GM12878 (cell line): ENCODE data around the gene EYS. TPM values are rescaled to one million over a fixed set of nuclear protein-coding genes. Genes with fewer than 3 reads are reported as not detected.

Source experiments
- ATAC-seq: fragments of 200-7000 bp; cut with Tn5 transposase; 3 replicates; pipeline ENCODE4 v1.9.1; 2020; ENCODE audit warnings: mild to moderate bottlenecking, moderate library complexity
- BruUV-seq: library from RNA; stranded (reverse); fragments of 400-500 nt; replicated peaks from 2 replicates; lab custom pipeline; 2021; lab: Mats Ljungman, UMichigan
- CTCF ChIA-PET: fragments of 300-600 bp; sonication (Branson Sonifier 250); formaldehyde crosslinking; extraction: SDS; loops from one replicate; lab custom pipeline; 2021; ENCODE audit warnings: inconsistent platforms; lab: Yijun Ruan, JAX
- POLR2A ChIA-PET: fragments of 350-600 bp; formaldehyde crosslinking; extraction: SDS; loops from one replicate; lab custom pipeline; 2021; ENCODE audit warnings: inconsistent platforms; lab: Charles Lee
- RAD21 ChIA-PET: fragments of 300-600 bp; sonication (Branson Sonifier 250); formaldehyde crosslinking; loops from one replicate; lab custom pipeline; 2023; ENCODE audit warnings: antibody characterized with exemption; ENCODE audit not compliant: unreplicated experiment; lab: Charles Lee
- SMC1A ChIA-PET: fragments of 300-600 bp; sonication (Branson Sonifier 250); formaldehyde crosslinking; loops from one replicate; lab custom pipeline; 2023; ENCODE audit not compliant: unreplicated experiment, uncharacterized antibody; lab: Charles Lee
- DNase-seq: peaks from one replicate; pipeline ENCODE4 v3.0.0-alpha.2; 2011; ENCODE audit warnings: low read depth, low spot score
- FAIRE-seq: peaks from 3 replicates; lab custom pipeline; 2011; peaks lifted over from hg19 to GRCh38; lab: Jason Lieb, UNC
- H2AFZ ChIP-seq: 2 replicates; pipeline ENCODE4 v1.6.0; 2011; ENCODE audit warnings: low read depth, low read length, control low read depth; ENCODE audit not compliant: control insufficient read depth
- H3K27ac ChIP-seq: 2 replicates; pipeline ENCODE4 v1.5.1; 2011; ENCODE audit warnings: control low read depth; ENCODE audit not compliant: control insufficient read depth, insufficient read depth
- H3K27me3 ChIP-seq, 2 experiments: replicated peaks in 1 of 2; 2 replicates each; pipeline versions ENCODE4 v1.6.0 to v1.6.1; 2011; ENCODE audit warnings: low read length in 1 of 2; ENCODE audit not compliant: control insufficient read depth in 2 of 2, insufficient read depth in 2 of 2
- H3K36me3 ChIP-seq, 2 experiments: 2 replicates each; pipeline ENCODE4 v1.5.1; 2011; ENCODE audit warnings: low read length in 1 of 2; ENCODE audit not compliant: control insufficient read depth in 2 of 2, insufficient read depth in 2 of 2
- H3K4me1 ChIP-seq: 2 replicates; pipeline ENCODE4 v1.6.1; 2011; ENCODE audit warnings: mild to moderate bottlenecking, low read length, moderate library complexity, mixed read lengths; ENCODE audit not compliant: control insufficient read depth, insufficient read depth
- H3K4me2 ChIP-seq: 2 replicates; pipeline ENCODE4 v1.6.0; 2011; ENCODE audit warnings: control low read depth; ENCODE audit not compliant: control insufficient read depth, insufficient read depth
- H3K4me3 ChIP-seq: fragments of 200-600 bp; sonication (generic); 2 replicates; pipeline ENCODE4 v1.5.1; 2016
- H3K79me2 ChIP-seq: 2 replicates; pipeline ENCODE4 v1.6.0; 2011; ENCODE audit warnings: low read length; ENCODE audit not compliant: control insufficient read depth, insufficient read depth
- H3K9ac ChIP-seq: 2 replicates; pipeline ENCODE4 v1.8.0; 2011; ENCODE audit warnings: low read length, control low read depth, mixed read lengths; ENCODE audit not compliant: control insufficient read depth, insufficient read depth
- H3K9me3 ChIP-seq: replicated peaks from 3 replicates; pipeline ENCODE4 v1.5.1; 2011; ENCODE audit warnings: mild to moderate bottlenecking, low read length; ENCODE audit not compliant: control insufficient read depth, insufficient read depth
- H4K20me1 ChIP-seq: 2 replicates; pipeline ENCODE4 v1.6.0; 2011; ENCODE audit not compliant: control insufficient read depth, insufficient read depth
- KDM1A ChIP-seq: fragments of 200-600 bp; sonication (generic); IDR thresholded peaks from 2 replicates; pipeline ENCODE4 v1.6.1; 2016; ENCODE audit warnings: borderline replicate concordance
- MYB ChIP-seq: fragments of 150-350 bp; IDR thresholded peaks from 2 replicates; pipeline ENCODE4 v1.6.1; 2014; ENCODE audit warnings: mild to moderate bottlenecking, low read depth, low read length, borderline replicate concordance
- POU2F2 ChIP-seq: IDR thresholded peaks from 3 replicates; pipeline ENCODE4 v1.6.1; 2011; ENCODE audit warnings: low read depth, mild to moderate bottlenecking, low read length, borderline replicate concordance
- SMAD5 ChIP-seq: IDR thresholded peaks from 2 replicates; pipeline ENCODE4 v1.6.1; 2016; ENCODE audit warnings: antibody characterized with exemption, low read depth
- SRF ChIP-seq, 2 experiments: IDR thresholded peaks; 2 replicates each; pipeline ENCODE4 v1.6.1; 2011; ENCODE audit warnings: low read depth in 2 of 2, low read length in 2 of 2, mild to moderate bottlenecking in 1 of 2, moderate library complexity in 1 of 2
- TBL1XR1 ChIP-seq: IDR thresholded peaks from 2 replicates; pipeline ENCODE4 v1.6.1; 2012; ENCODE audit warnings: low read depth, low read length, improper control_type of control experiment
- WGBS: methylation state at CpG from one replicate; pipeline ENCODE4 v1.1.6; 2016; ENCODE audit warnings: low lambda C conversion rate; ENCODE audit not compliant: insufficient replicate concordance, insufficient coverage; ENCODE audit errors: missing lambda C conversion rate; 5-methylcytosine and 5-hydroxymethylcytosine counted together
- in situ Hi-C: fragments of 300-500 bp; cut with MboI; formaldehyde crosslinking; loops from 9 replicates; pipeline ENCODE4 v1.14.3; 2018; ENCODE audit warnings: mixed read lengths
- intact Hi-C: fragments of 100-400 bp; cut with micrococcal nuclease; formaldehyde crosslinking; loops from one replicate; pipeline ENCODE4 v1.14.2; 2022; ENCODE audit not compliant: unreplicated experiment
- polyA plus RNA-seq, 11 experiments: library from polyadenylated mRNA; depleted of rRNA in 4 of 11; unstranded in 6 of 11; stranded (reverse) in 5 of 11; fragments of >200 nt; fragmentation: Nextera tagmentation in 4 of 11; fragmentation: Illumina TruSeq in 1 of 11; extraction: Ambion mirVana in 4 of 11; extraction: Trizol in 1 of 11; gene quantifications; 1 replicate in 1 of 11; 2 replicates in 10 of 11; pipeline versions ENCODE4 v1.2.1 to v1.2.3, GENCODE V29; 2011 to 2016; ENCODE audit warnings: inconsistent platforms in 2 of 11, missing spikeins in 2 of 11, low read depth in 1 of 11
- total RNA-seq, 4 experiments: library from RNA; depleted of rRNA in 3 of 4; stranded (reverse); fragments of >200 nt in 3 of 4; fragmentation: Illumina TruSeq in 1 of 4; extraction: Trizol in 1 of 4; gene quantifications; 2 replicates each; pipeline versions ENCODE4 v1.2.1 to v1.2.3, GENCODE V29; 2013 to 2021
- TF ChIP-seq, protein P1 (sequence below): fragments of 450-650 bp; IDR thresholded peaks from 2 replicates; pipeline ENCODE4 v1.6.1; 2016; ENCODE audit warnings: mild to moderate bottlenecking
- TF ChIP-seq, protein P2 (sequence below): IDR thresholded peaks from 2 replicates; pipeline ENCODE4 v1.6.1; 2011; ENCODE audit warnings: low read depth, low read length, improper control_type of control experiment, borderline replicate concordance
- TF ChIP-seq, protein P3 (sequence below): fragments of 450-650 bp; IDR thresholded peaks from 2 replicates; pipeline ENCODE4 v1.6.1; 2017; ENCODE audit warnings: borderline replicate concordance

EYS gene
- total and polyA plus RNA-seq, 10 of the 15 experiments (the other 5 are each of a cell fraction or from before 2014, with no cell fraction given), result under 0.01 to 0.14 (median 0.02) TPM; not detected in 1

DNA sequence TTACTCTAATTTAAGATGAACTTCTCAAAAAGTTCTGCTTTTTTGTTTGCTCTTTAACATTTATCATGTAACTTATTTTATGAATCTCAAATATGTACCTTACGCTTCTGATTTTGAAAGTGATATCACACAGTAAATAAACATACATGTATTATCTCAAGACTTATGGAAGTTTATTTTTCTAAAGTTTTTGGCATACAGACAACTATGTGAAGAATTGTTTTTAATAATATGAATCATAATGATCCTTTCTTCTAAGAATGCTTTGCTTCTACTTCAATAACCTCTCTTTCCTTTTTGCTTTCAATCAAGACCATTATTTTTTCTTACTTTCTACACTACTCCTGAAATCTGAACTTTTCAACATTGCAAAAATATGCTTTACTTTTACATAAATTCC is 816.4 kb downstream of the EYS start:
- Histone ChIP-seq H3K4me1 (no peaks in the 10 kb centered on the region), H3K79me2 (no peaks in the 10 kb centered on the region), H3K27me3 (no peaks in the 10 kb centered on the region), H3K4me3 (no peak overlapping the region), H3K4me2 (no peak overlapping the region), H3K9me3 (no peaks in the 10 kb centered on the region), H4K20me1 (no peaks in the 10 kb centered on the region), H2AFZ (no peak overlapping the region), H3K36me3 (no peaks in the 10 kb centered on the region), H3K9ac (no peak overlapping the region), H3K27ac (no peak overlapping the region)
- BruUV-seq, result no TSS peak
- ChIA-PET SMC1A (no interaction called here), CTCF (no interaction called here), RAD21 (no interaction called here), POLR2A (no interaction called here)
- no peak for DNase-seq
- TF ChIP-seq, protein P1, sequence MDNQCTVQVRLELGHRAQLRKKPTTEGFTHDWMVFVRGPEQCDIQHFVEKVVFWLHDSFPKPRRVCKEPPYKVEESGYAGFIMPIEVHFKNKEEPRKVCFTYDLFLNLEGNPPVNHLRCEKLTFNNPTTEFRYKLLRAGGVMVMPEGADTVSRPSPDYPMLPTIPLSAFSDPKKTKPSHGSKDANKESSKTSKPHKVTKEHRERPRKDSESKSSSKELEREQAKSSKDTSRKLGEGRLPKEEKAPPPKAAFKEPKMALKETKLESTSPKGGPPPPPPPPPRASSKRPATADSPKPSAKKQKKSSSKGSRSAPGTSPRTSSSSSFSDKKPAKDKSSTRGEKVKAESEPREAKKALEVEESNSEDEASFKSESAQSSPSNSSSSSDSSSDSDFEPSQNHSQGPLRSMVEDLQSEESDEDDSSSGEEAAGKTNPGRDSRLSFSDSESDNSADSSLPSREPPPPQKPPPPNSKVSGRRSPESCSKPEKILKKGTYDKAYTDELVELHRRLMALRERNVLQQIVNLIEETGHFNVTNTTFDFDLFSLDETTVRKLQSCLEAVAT, result no peak
- TF ChIP-seq KDM1A, result no peak
- TF ChIP-seq TBL1XR1, result no peak
- no peak for TF ChIP-seq MYB
- TF ChIP-seq, protein P2, sequence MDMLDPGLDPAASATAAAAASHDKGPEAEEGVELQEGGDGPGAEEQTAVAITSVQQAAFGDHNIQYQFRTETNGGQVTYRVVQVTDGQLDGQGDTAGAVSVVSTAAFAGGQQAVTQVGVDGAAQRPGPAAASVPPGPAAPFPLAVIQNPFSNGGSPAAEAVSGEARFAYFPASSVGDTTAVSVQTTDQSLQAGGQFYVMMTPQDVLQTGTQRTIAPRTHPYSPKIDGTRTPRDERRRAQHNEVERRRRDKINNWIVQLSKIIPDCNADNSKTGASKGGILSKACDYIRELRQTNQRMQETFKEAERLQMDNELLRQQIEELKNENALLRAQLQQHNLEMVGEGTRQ, result no peak
- TF ChIP-seq POU2F2, result no peak
- TF ChIP-seq SMAD5, result no peak
- no peak for TF ChIP-seq SRF (IDR thresholded peaks at IDR 0.05; ENCODE audit: low read depth in 2 of 2, low read length in 2 of 2)
- TF ChIP-seq, protein P3, sequence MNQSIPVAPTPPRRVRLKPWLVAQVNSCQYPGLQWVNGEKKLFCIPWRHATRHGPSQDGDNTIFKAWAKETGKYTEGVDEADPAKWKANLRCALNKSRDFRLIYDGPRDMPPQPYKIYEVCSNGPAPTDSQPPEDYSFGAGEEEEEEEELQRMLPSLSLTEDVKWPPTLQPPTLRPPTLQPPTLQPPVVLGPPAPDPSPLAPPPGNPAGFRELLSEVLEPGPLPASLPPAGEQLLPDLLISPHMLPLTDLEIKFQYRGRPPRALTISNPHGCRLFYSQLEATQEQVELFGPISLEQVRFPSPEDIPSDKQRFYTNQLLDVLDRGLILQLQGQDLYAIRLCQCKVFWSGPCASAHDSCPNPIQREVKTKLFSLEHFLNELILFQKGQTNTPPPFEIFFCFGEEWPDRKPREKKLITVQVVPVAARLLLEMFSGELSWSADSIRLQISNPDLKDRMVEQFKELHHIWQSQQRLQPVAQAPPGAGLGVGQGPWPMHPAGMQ, result no peak
- WGBS, result 48% methylated on average over 1 of the region's 1 CpG
- intact Hi-C loops (no loop called here), in situ Hi-C loops (no loop called here)
- FAIRE-seq, result no peak
- ATAC-seq, result no peak
